Measurements from ENCODE around the gene C1orf52.

DNA sequence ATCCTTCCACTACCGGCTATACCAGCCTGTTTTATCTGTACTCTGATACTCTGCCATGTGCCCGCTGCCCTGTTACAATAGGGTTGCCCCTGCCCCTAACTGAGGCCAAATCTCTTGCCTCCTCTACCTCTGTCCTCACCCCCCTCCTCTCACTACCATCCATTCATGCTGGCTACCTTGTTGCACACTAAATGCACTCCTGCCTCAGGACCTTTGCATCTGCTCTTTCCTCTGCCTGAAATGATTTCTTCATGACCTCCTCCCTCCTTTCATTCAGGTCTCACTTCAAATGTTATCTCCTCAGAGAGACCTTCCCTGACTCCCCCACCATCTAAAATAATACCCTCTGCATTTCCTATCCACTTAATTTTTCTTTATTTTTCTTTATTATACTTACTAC, 51.0 kb downstream of the C1orf52 start:
- TF ChIP-seq SMAD4 (CRISPR knock-in tag; conservative IDR thresholded peaks at IDR 0.05), result no peak
- TF ChIP-seq CREM (IDR thresholded peaks at IDR 0.05; ENCODE audit: low read depth), result no peak
- TF ChIP-seq, protein P1, sequence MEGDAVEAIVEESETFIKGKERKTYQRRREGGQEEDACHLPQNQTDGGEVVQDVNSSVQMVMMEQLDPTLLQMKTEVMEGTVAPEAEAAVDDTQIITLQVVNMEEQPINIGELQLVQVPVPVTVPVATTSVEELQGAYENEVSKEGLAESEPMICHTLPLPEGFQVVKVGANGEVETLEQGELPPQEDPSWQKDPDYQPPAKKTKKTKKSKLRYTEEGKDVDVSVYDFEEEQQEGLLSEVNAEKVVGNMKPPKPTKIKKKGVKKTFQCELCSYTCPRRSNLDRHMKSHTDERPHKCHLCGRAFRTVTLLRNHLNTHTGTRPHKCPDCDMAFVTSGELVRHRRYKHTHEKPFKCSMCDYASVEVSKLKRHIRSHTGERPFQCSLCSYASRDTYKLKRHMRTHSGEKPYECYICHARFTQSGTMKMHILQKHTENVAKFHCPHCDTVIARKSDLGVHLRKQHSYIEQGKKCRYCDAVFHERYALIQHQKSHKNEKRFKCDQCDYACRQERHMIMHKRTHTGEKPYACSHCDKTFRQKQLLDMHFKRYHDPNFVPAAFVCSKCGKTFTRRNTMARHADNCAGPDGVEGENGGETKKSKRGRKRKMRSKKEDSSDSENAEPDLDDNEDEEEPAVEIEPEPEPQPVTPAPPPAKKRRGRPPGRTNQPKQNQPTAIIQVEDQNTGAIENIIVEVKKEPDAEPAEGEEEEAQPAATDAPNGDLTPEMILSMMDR (IDR thresholded peaks at IDR 0.05 in 2 of 3, conservative IDR thresholded peaks at IDR 0.05 in 1 of 3; ENCODE audit: insufficient read depth in 2 of 3, low read depth in 1 of 3, low read length in 3 of 3), result no peak
- no peak for TF ChIP-seq PHF20 (IDR thresholded peaks at IDR 0.05; ENCODE audit: partially characterized antibody)
- TF ChIP-seq, protein P2, sequence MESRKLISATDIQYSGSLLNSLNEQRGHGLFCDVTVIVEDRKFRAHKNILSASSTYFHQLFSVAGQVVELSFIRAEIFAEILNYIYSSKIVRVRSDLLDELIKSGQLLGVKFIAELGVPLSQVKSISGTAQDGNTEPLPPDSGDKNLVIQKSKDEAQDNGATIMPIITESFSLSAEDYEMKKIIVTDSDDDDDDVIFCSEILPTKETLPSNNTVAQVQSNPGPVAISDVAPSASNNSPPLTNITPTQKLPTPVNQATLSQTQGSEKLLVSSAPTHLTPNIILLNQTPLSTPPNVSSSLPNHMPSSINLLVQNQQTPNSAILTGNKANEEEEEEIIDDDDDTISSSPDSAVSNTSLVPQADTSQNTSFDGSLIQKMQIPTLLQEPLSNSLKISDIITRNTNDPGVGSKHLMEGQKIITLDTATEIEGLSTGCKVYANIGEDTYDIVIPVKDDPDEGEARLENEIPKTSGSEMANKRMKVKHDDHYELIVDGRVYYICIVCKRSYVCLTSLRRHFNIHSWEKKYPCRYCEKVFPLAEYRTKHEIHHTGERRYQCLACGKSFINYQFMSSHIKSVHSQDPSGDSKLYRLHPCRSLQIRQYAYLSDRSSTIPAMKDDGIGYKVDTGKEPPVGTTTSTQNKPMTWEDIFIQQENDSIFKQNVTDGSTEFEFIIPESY (CRISPR knock-in tag; IDR thresholded peaks at IDR 0.05), result no peak
- TF ChIP-seq FOS (IDR thresholded peaks at IDR 0.05; ENCODE audit: extremely low read depth, insufficient read length), result no peak
- no peak for TF ChIP-seq SMARCB1 (IDR thresholded peaks at IDR 0.05; ENCODE audit: insufficient read length, low read depth)
- no peak for TF ChIP-seq NCOA4 (IDR thresholded peaks at IDR 0.05; ENCODE audit: partially characterized antibody)
- no peak for TF ChIP-seq ATF7 (IDR thresholded peaks at IDR 0.05)
